Mammary epithelial cell (primary cell): Measurements from ENCODE around the gene BANP.

Source experiments
- CTCF ChIP-seq, 2 donors: IDR thresholded peaks in 1 of 2; conservative IDR thresholded peaks in 1 of 2; 2 replicates each; pipeline ENCODE4 v1.5.1; 2011 to 2012; ENCODE audit warnings: inconsistent platforms in 2 of 2, low read length in 2 of 2, mild to moderate bottlenecking in 2 of 2, control low read depth in 1 of 2, low read depth in 1 of 2; ENCODE audit not compliant: insufficient read depth in 1 of 2; ENCODE audit errors: extremely low read depth in 1 of 2
- EZH2 ChIP-seq: IDR thresholded peaks from 2 replicates; pipeline ENCODE4 v1.6.1; 2012; ENCODE audit warnings: low read length, inconsistent platforms, borderline replicate concordance

- TF ChIP-seq CTCF (conservative IDR thresholded peaks at IDR 0.05 in 1 of 2, IDR thresholded peaks at IDR 0.05 in 1 of 2; ENCODE audit: extremely low read depth in 1 of 2, insufficient read depth in 1 of 2, low read depth in 1 of 2, low read length in 2 of 2): no peak
- TF ChIP-seq EZH2: no peak
Observed at GRCh38 chr16:87952751-87953150, 1.5 kb downstream of the BANP start.
